Prostate gland (tissue), 2 donors: ENCODE data around the gene FDXACB1. TPM values are rescaled to one million over a fixed set of nuclear protein-coding genes. Genes with fewer than 3 reads are reported as not detected.

Experiments used
- DNase-seq: peaks from one replicate; pipeline ENCODE4 v3.0.0-alpha.2; 2019; ENCODE audit warnings: low spot score
- H3K27ac ChIP-seq, 2 donors: fragments of 200-600 bp; sonication (generic); 2 replicates each; pipeline ENCODE4 v1.5.1; 2017 to 2019
- H3K27me3 ChIP-seq: fragments of 200-600 bp; sonication (generic); replicated peaks from 2 replicates; pipeline ENCODE4 v1.5.1; 2019; ENCODE audit not compliant: insufficient read depth
- H3K36me3 ChIP-seq, 2 donors: fragments of 200-600 bp; sonication (generic); 1 replicate in 1 of 2; 2 replicates in 1 of 2; pipeline versions ENCODE4 v1.5.1 to v1.8.1; 2017 to 2019
- H3K4me1 ChIP-seq: fragments of 200-600 bp; sonication (generic); replicated peaks from 2 replicates; pipeline ENCODE4 v1.5.1; 2019
- H3K4me3 ChIP-seq, 2 donors: fragments of 200-600 bp; sonication (generic); 2 replicates each; pipeline ENCODE4 v1.5.1; 2017 to 2019
- H3K9me3 ChIP-seq: fragments of 200-600 bp; sonication (generic); 2 replicates; pipeline ENCODE4 v1.5.1; 2017
- CTCF ChIP-seq, 4 experiments: fragments of 200-600 bp in 2 of 4; fragments of 450-650 bp in 2 of 4; sonication (generic) in 2 of 4; IDR thresholded peaks; 1 replicate in 3 of 4; 2 replicates in 1 of 4; pipeline ENCODE4 v1.5.1; 2016 to 2019; ENCODE audit warnings: antibody characterized with exemption in 4 of 4, mild to moderate bottlenecking in 2 of 4, moderate library complexity in 2 of 4
- POLR2A ChIP-seq: fragments of 450-650 bp; IDR thresholded peaks from one replicate; pipeline ENCODE4 v1.6.1; 2016; ENCODE audit warnings: antibody characterized with exemption, mild to moderate bottlenecking
- POLR2AphosphoS5 ChIP-seq: sonication (generic); formaldehyde crosslinking; IDR thresholded peaks from one replicate; pipeline ENCODE4 v1.6.1; 2017; ENCODE audit warnings: antibody characterized with exemption
- WGBS: methylation state at CpG from one replicate; pipeline ENCODE4 v1.1.5; 2018; 5-methylcytosine and 5-hydroxymethylcytosine counted together
- intact Hi-C: fragments of 100-400 bp; cut with DNase I; formaldehyde crosslinking; loops from one replicate; pipeline ENCODE4 v1.14.2; 2022
- total RNA-seq, 2 donors: library from RNA; depleted of rRNA; stranded (reverse); fragments of >200 nt; gene quantifications; one replicate each; pipeline ENCODE4 v1.1.0, GENCODE V29; 2016

Gene FDXACB1
- total RNA-seq, 2 donors from 2014 or later, result 2.7 to 7.6 TPM

GRCh38 chr11:111918390-111919256, 39.7 kb upstream of the FDXACB1 start, which contains the start of gene C11orf52:
C11orf52 (plus strand) TSS chr11:111918913; CDS start chr11:111918973, 60 bp downstream.
- WGBS, result 35% methylated on average over 19 of the region's 19 CpGs
- TF ChIP-seq POLR2AphosphoS5, result peak; percentile 91
- peak in 2 of 4 experiments; percentile 29 to 60 for TF ChIP-seq CTCF (IDR thresholded peaks at IDR 0.05)
- TF ChIP-seq POLR2A, result peak; percentile 35
- H3K4me1 ChIP-seq, result peaks cover 8% of the 10 kb centered on the region

GRCh38 chr11:111917788-111918187, 38.8 kb upstream of the FDXACB1 start:
- no peak for DNase-seq
- H3K4me1 ChIP-seq, result peaks cover 8% of the 10 kb centered on the region
- 92% methylated on average over 3 of the region's 3 CpGs for whole genome bisulfite sequencing
- H3K27me3 ChIP-seq, result no peaks in the 10 kb centered on the region
- H3K4me3 ChIP-seq, result no peak overlapping the region
- no peaks in the 10 kb centered on the region for H3K9me3 ChIP-seq
- no peak for TF ChIP-seq POLR2AphosphoS5
- H3K27ac ChIP-seq, result peak overlapping the region; percentile 91 to 93
- intact Hi-C loops, result no loop called here
- no peaks in the 10 kb centered on the region for H3K36me3 ChIP-seq

More at GRCh38 chr11:111918390-111919256, 39.7 kb upstream of the FDXACB1 start, which contains the start of gene C11orf52:
- peak within 1 kb of the TSS; percentile 23 to 33 for H3K4me3 ChIP-seq
- peak within 1 kb of the TSS; percentile 91 to 93 for H3K27ac ChIP-seq
- intact Hi-C loops, result no loop called here
- no peaks in the 10 kb centered on the region for H3K9me3 ChIP-seq
- H3K27me3 ChIP-seq, result no peaks in the 10 kb centered on the region
- H3K36me3 ChIP-seq, result no peaks in the 10 kb centered on the region
- DNase-seq, result peak; percentile 92

- no peaks in the 10 kb centered on the region for H3K9me3 ChIP-seq
- WGBS, result 96% methylated on average over 2 of the region's 2 CpGs
- H3K4me3 ChIP-seq, result no peak overlapping the region
- H3K27ac ChIP-seq, result peak overlapping the region; percentile 91 to 93
- TF ChIP-seq CTCF (IDR thresholded peaks at IDR 0.05) (no peak), POLR2A (no peak), POLR2AphosphoS5 (no peak)
- H3K27me3 ChIP-seq, result no peaks in the 10 kb centered on the region
- H3K4me1 ChIP-seq, result peaks cover 12% of the 10 kb centered on the region
- H3K36me3 ChIP-seq, result no peaks in the 10 kb centered on the region
- intact Hi-C loops, result no loop called here
- no peak for DNase-seq
These were observed 38.3 kb upstream of the FDXACB1 start for GRCh38 chr11:111917312-111917711.

GRCh38 chr11:111916768-111917167, 37.8 kb upstream of the FDXACB1 start:
- intact Hi-C loops, result no loop called here
- H3K36me3 ChIP-seq, result no peaks in the 10 kb centered on the region
- 100% methylated on average over 1 of the region's 1 CpG for WGBS
- DNase-seq, result no peak
- peak overlapping the region in 1 of 2 donors; percentile 93 for H3K27ac ChIP-seq
- peaks cover 15% of the 10 kb centered on the region for H3K4me1 ChIP-seq
- TF ChIP-seq CTCF (IDR thresholded peaks at IDR 0.05) (no peak), POLR2AphosphoS5 (no peak), POLR2A (no peak)
- H3K27me3 ChIP-seq, result no peaks in the 10 kb centered on the region
- no peak overlapping the region for H3K4me3 ChIP-seq
- H3K9me3 ChIP-seq, result no peaks in the 10 kb centered on the region

- Histone ChIP-seq H3K27me3 (no peaks in the 10 kb centered on the region), H3K9me3 (no peaks in the 10 kb centered on the region), H3K27ac (peak overlapping the region; percentile 92 to 95), H3K36me3 (no peaks in the 10 kb centered on the region), H3K4me1 (peaks cover 15% of the 10 kb centered on the region), H3K4me3 (peak overlapping the region in 1 of 2 donors; percentile 33)
- TF ChIP-seq POLR2AphosphoS5 (peak; percentile 68), POLR2A (no peak)
- WGBS, result 13% methylated on average over 4 of the region's 4 CpGs
- DNase-seq, result no peak
- intact Hi-C loops, result loop anchor here (2.0 kb wide), 1 partner anchor 65 kb away; no protein-coding TSS in a partner anchor
These were observed 35.0 kb upstream of the FDXACB1 start for GRCh38 chr11:111913997-111914396.
